IMR-90 (cell line): ENCODE measurements around the gene MAGI2. TPM values are rescaled to one million over a fixed set of nuclear protein-coding genes. Genes with fewer than 3 reads are reported as not detected.

Experiments
- ATAC-seq: fragments of 200-7000 bp; cut with Tn5 transposase; 2 replicates; pipeline ENCODE4 v1.9.1; 2020; ENCODE audit warnings: low read depth, mild to moderate bottlenecking, moderate library complexity
- BruUV-seq: library from RNA; stranded (reverse); fragments of 400-500 nt; replicated peaks from 2 replicates; lab custom pipeline; 2021; lab: Mats Ljungman, UMichigan
- CTCF ChIA-PET: fragments of 300-600 bp; formaldehyde crosslinking; extraction: SDS; loops from one replicate; lab custom pipeline; 2021; ENCODE audit warnings: antibody characterized with exemption; lab: Yijun Ruan, JAX
- POLR2A ChIA-PET: fragments of 300-600 bp; sonication (Branson Sonifier 250); formaldehyde crosslinking; loops from one replicate; lab custom pipeline; 2022; ENCODE audit warnings: antibody characterized with exemption; ENCODE audit not compliant: unreplicated experiment; lab: Charles Lee
- DNase-seq: peaks from one replicate; pipeline ENCODE4 v3.0.0; 2013
- H2AFZ ChIP-seq: replicated peaks from 2 replicates; pipeline ENCODE3; 2013; ENCODE audit warnings: low read length, mild to moderate bottlenecking; ENCODE audit not compliant: poor library complexity
- H2AK5ac ChIP-seq: 2 replicates; pipeline ENCODE4 v1.6.1; 2013; ENCODE audit warnings: low read depth, low read length, inconsistent platforms
- H2AK9ac ChIP-seq: replicated peaks from 2 replicates; pipeline ENCODE3; 2013; ENCODE audit warnings: mild to moderate bottlenecking, low read depth, low read length, moderate library complexity; ENCODE audit not compliant: poor library complexity
- H2BK120ac ChIP-seq: 2 replicates; pipeline ENCODE4 v1.6.1; 2013; ENCODE audit warnings: low read depth, low read length, inconsistent platforms
- H2BK15ac ChIP-seq: 3 replicates; pipeline ENCODE4 v1.6.1; 2013; ENCODE audit warnings: low read depth, low read length, inconsistent platforms
- H2BK20ac ChIP-seq: 2 replicates; pipeline ENCODE4 v1.6.1; 2013; ENCODE audit warnings: low read depth, mild to moderate bottlenecking, inconsistent platforms, low read length, moderate library complexity
- H2BK5ac ChIP-seq: 2 replicates; pipeline ENCODE4 v1.6.1; 2013; ENCODE audit warnings: mild to moderate bottlenecking, low read depth, low read length, inconsistent platforms; ENCODE audit not compliant: poor library complexity, severe bottlenecking
- H3K14ac ChIP-seq: replicated peaks from 2 replicates; pipeline ENCODE4 v1.6.1; 2013; ENCODE audit warnings: low read depth, low read length, inconsistent platforms
- H3K18ac ChIP-seq: 2 replicates; pipeline ENCODE4 v1.6.1; 2013; ENCODE audit warnings: low read depth, low read length, control low read depth
- H3K23ac ChIP-seq: 2 replicates; pipeline ENCODE4 v1.6.1; 2013; ENCODE audit warnings: low read depth, low read length, inconsistent platforms
- H3K27ac ChIP-seq: 2 replicates; pipeline ENCODE4 v1.5.1; 2013; ENCODE audit warnings: mild to moderate bottlenecking, control low read depth, low read length; ENCODE audit not compliant: insufficient read depth
- H3K27me3 ChIP-seq: 2 replicates; pipeline ENCODE4 v1.6.1; 2013; ENCODE audit warnings: low read length; ENCODE audit not compliant: control insufficient read depth, insufficient read depth
- H3K36me3 ChIP-seq: 2 replicates; pipeline ENCODE4 v1.6.1; 2013; ENCODE audit warnings: low read length, mixed read lengths; ENCODE audit not compliant: control insufficient read depth, insufficient read depth
- H3K4ac ChIP-seq: 2 replicates; pipeline ENCODE4 v1.6.1; 2013; ENCODE audit warnings: low read depth, low read length, inconsistent platforms
- H3K4me1 ChIP-seq: 2 replicates; pipeline ENCODE4 v1.6.1; 2013; ENCODE audit warnings: low read length, mixed read lengths; ENCODE audit not compliant: control insufficient read depth, insufficient read depth
- H3K4me2 ChIP-seq: 2 replicates; pipeline ENCODE4 v1.6.1; 2013; ENCODE audit warnings: low read depth, mild to moderate bottlenecking, control low read depth, low read length, moderate library complexity
- H3K4me3 ChIP-seq: 2 replicates; pipeline ENCODE4 v1.5.1; 2013; ENCODE audit warnings: low read depth, mild to moderate bottlenecking, control low read depth, low read length, moderate library complexity; ENCODE audit not compliant: insufficient read depth
- H3K56ac ChIP-seq: 2 replicates; pipeline ENCODE4 v1.6.1; 2013; ENCODE audit warnings: low read length, inconsistent platforms; ENCODE audit not compliant: insufficient read depth; ENCODE audit errors: extremely low read depth
- H3K79me1 ChIP-seq, 2 experiments: 2 replicates each; pipeline ENCODE4 v1.6.1; 2013; ENCODE audit warnings: low read length in 2 of 2, inconsistent platforms in 1 of 2, low read depth in 1 of 2
- H3K9ac ChIP-seq: 2 replicates; pipeline ENCODE4 v1.6.1; 2013; ENCODE audit warnings: low read depth, low read length, control low read depth
- H3K9me1 ChIP-seq: 2 replicates; pipeline ENCODE4 v1.6.1; 2013; ENCODE audit warnings: low read length, inconsistent platforms; ENCODE audit not compliant: insufficient read depth
- H3K9me3 ChIP-seq: 2 replicates; pipeline ENCODE4 v1.6.1; 2013; ENCODE audit warnings: low read length; ENCODE audit not compliant: control insufficient read depth, insufficient read depth
- H4K20me1 ChIP-seq: 2 replicates; pipeline ENCODE4 v1.6.1; 2013; ENCODE audit warnings: low read length, inconsistent platforms; ENCODE audit not compliant: insufficient read depth
- H4K5ac ChIP-seq: 2 replicates; pipeline ENCODE4 v1.6.1; 2013; ENCODE audit warnings: mild to moderate bottlenecking, low read depth, low read length, control low read depth
- H4K8ac ChIP-seq, 2 experiments: 2 replicates each; pipeline ENCODE4 v1.6.1; 2013; ENCODE audit warnings: low read depth in 2 of 2, low read length in 2 of 2, control low read depth in 1 of 2, inconsistent platforms in 1 of 2
- H4K91ac ChIP-seq: 2 replicates; pipeline ENCODE4 v1.6.1; 2013; ENCODE audit warnings: low read depth, low read length, inconsistent platforms; ENCODE audit not compliant: insufficient read depth
- FOS ChIP-seq: fragments of 150-350 bp; IDR thresholded peaks from 2 replicates; pipeline ENCODE4 v1.6.1; 2016; ENCODE audit warnings: low read depth, low read length
- MXI1 ChIP-seq: IDR thresholded peaks from 2 replicates; pipeline ENCODE4 v1.6.1; 2012; ENCODE audit warnings: low read depth, mild to moderate bottlenecking, low read length, moderate library complexity, borderline replicate concordance
- NFE2L2 ChIP-seq: fragments of 150-350 bp; IDR thresholded peaks from 2 replicates; pipeline ENCODE4 v1.6.1; 2016; ENCODE audit warnings: low read depth, mild to moderate bottlenecking, low read length
- POLR2A ChIP-seq: IDR thresholded peaks from 2 replicates; pipeline ENCODE4 v1.6.1; 2012; ENCODE audit warnings: mild to moderate bottlenecking, low read depth, low read length
- RAD21 ChIP-seq: IDR thresholded peaks from 2 replicates; pipeline ENCODE4 v1.6.1; 2012; ENCODE audit warnings: low read length, improper control_type of control experiment
- RCOR1 ChIP-seq: IDR thresholded peaks from 2 replicates; pipeline ENCODE4 v1.6.1; 2012; ENCODE audit warnings: mild to moderate bottlenecking, low read length, improper control_type of control experiment; ENCODE audit not compliant: insufficient replicate concordance
- RFX5 ChIP-seq: IDR thresholded peaks from 2 replicates; pipeline ENCODE4 v1.8.0; 2012; ENCODE audit warnings: low read depth, mild to moderate bottlenecking, low read length, moderate library complexity
- SMC3 ChIP-seq: fragments of 150-350 bp; IDR thresholded peaks from 2 replicates; pipeline ENCODE4 v1.6.1; 2016; ENCODE audit warnings: low read depth, mild to moderate bottlenecking, antibody characterized with exemption, low read length, moderate library complexity
- dilution Hi-C: fragments of 300-500 bp; cut with HindIII; formaldehyde crosslinking; loops from one replicate; pipeline ENCODE4 v1.14.3; 2018; ENCODE audit warnings: low sequenced_read_pairs; ENCODE audit not compliant: unreplicated experiment
- in situ Hi-C: fragments of 300-500 bp; cut with MboI; formaldehyde crosslinking; loops from 3 replicates; pipeline ENCODE4 v1.14.3; 2019; ENCODE audit warnings: low sequenced_read_pairs, inconsistent platforms, mixed read lengths
- intact Hi-C: fragments of 100-400 bp; cut with micrococcal nuclease; formaldehyde crosslinking; loops from 2 replicates; pipeline ENCODE4 v1.10.0; 2022
- polyA plus RNA-seq, 3 experiments: library from polyadenylated mRNA; depleted of rRNA; stranded (reverse); fragments of >200 nt; gene quantifications; 2 replicates each; pipeline ENCODE4 v1.2.3, GENCODE V29; 2012; ENCODE audit warnings: low replicate concordance in 1 of 3
- total RNA-seq: library from RNA; depleted of rRNA; stranded (reverse); fragments of >200 nt; gene quantifications from 2 replicates; pipeline ENCODE4 v1.2.3, GENCODE V29; 2012
- TF ChIP-seq, protein P1 (sequence below): fragments of 150-350 bp; IDR thresholded peaks from 2 replicates; pipeline ENCODE4 v1.6.1; 2016; ENCODE audit warnings: low read depth, mild to moderate bottlenecking, low read length, moderate library complexity, borderline replicate concordance

MAGI2 gene
- total and polyA plus RNA-seq, 2 of the 4 experiments (the other 2 are of a cell fraction) = 2.5 to 17.9 TPM

DNA sequence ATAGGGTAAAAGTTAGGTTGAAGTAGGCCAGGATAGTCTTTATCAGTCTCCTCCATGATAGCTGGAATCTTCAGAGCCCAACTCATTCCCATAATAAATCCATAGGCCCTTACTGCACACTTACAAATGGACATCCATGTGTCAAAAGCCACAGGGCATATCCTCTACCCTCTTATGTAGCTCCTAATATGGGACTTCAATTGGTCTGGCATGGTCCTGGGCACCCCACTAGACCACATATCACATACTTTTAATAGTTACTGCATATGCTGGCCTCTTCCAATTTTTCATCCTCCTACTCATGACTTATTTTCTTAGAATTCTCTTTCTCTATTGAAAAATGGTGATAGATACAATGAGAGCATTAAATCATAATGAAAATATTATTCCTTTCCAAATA lies 169.3 kb downstream of the MAGI2 start:
- Histone ChIP-seq H3K4me2 (no peak overlapping the region; the same call in 1 of the 2 replicates), H2BK120ac (peak overlapping the region; percentile 94), H3K4me3 (no peak overlapping the region), H3K9me1 (peaks cover 2% of the 10 kb centered on the region), H2AFZ (no peak overlapping the region), H2AK5ac (peak overlapping the region; percentile 88), H3K4ac (peak overlapping the region; percentile 92), H3K27me3 (no peaks in the 10 kb centered on the region), H3K4me1 (peaks cover 11% of the 10 kb centered on the region), H3K18ac (peak overlapping the region; percentile 95), H3K36me3 (no peaks in the 10 kb centered on the region), H4K20me1 (no peaks in the 10 kb centered on the region), H3K9ac (no peak overlapping the region), H2AK9ac (no peak overlapping the region), H2BK20ac (peak overlapping the region; percentile 95), H3K23ac (peak overlapping the region; percentile 79; the same call in 1 of the 2 replicates), H3K14ac (peak overlapping the region; percentile 84), H3K9me3 (no peaks in the 10 kb centered on the region), H4K91ac (peak overlapping the region; percentile 80), H3K79me1 (peaks cover 5 to 43% of the 10 kb centered on the region in 2 experiments; a peak in 2 of 4 replicates), H4K5ac (peak overlapping the region; percentile 84), H3K27ac (peak overlapping the region; percentile 58; the same call in 1 of the 2 replicates), H2BK5ac (peak overlapping the region; percentile 98), H2BK15ac (peak overlapping the region; percentile 55; the same call in 2 of the 3 replicates), H3K56ac (peak overlapping the region; percentile 53; the same call in 1 of the 2 replicates), H4K8ac (peak overlapping the region; percentile 60 to 74)
- dilution Hi-C loops (no loop called here), intact Hi-C loops (loop anchor here (5.0 to 10.0 kb wide), 3 partner anchors 589 to 772 kb away; no protein-coding TSS in a partner anchor), in situ Hi-C loops (no loop called here)
- TF ChIP-seq RAD21 = no peak
- TF ChIP-seq SMC3 = no peak
- TF ChIP-seq RCOR1 = no peak
- TF ChIP-seq POLR2A = no peak
- no peak for TF ChIP-seq NFE2L2
- TF ChIP-seq RFX5 = no peak
- TF ChIP-seq, protein P1, sequence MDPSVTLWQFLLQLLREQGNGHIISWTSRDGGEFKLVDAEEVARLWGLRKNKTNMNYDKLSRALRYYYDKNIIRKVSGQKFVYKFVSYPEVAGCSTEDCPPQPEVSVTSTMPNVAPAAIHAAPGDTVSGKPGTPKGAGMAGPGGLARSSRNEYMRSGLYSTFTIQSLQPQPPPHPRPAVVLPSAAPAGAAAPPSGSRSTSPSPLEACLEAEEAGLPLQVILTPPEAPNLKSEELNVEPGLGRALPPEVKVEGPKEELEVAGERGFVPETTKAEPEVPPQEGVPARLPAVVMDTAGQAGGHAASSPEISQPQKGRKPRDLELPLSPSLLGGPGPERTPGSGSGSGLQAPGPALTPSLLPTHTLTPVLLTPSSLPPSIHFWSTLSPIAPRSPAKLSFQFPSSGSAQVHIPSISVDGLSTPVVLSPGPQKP = no peak
- TF ChIP-seq MXI1 = no peak
- TF ChIP-seq FOS = no peak
- ATAC-seq (peak; percentile 16; the same call in 1 of the 2 replicates), DNase-seq (peak; percentile 63)
- POLR2A ChIA-PET = interaction anchor here (0.5 kb wide), 1 partner anchor 375 kb away, joined by 5 read pairs; no protein-coding TSS in a partner anchor
- CTCF ChIA-PET = no interaction called here
- no TSS peak for BruUV-seq
